Gastrocnemius medialis (tissue), 4 donors: Measurements from ENCODE around the gene RCVRN.

Experiments
- CTCF ChIP-seq, 5 experiments: fragments of 450-650 bp in 3 of 5; fragments of 200-600 bp in 2 of 5; sonication (generic) in 2 of 5; IDR thresholded peaks in 4 of 5; conservative IDR thresholded peaks in 1 of 5; 1 replicate in 4 of 5; 2 replicates in 1 of 5; pipeline ENCODE4 v1.5.1; 2016 to 2019; ENCODE audit warnings: antibody characterized with exemption in 5 of 5, mild to moderate bottlenecking in 3 of 5, moderate library complexity in 3 of 5
- POLR2A ChIP-seq, 2 donors: fragments of 450-650 bp; IDR thresholded peaks; one replicate each; pipeline ENCODE4 v1.6.1; 2017; ENCODE audit warnings: antibody characterized with exemption in 2 of 2, mild to moderate bottlenecking in 2 of 2, moderate library complexity in 2 of 2

GRCh38 chr17:9929871-9930270 is 24.8 kb upstream of the RCVRN start:
- TF ChIP-seq CTCF (IDR thresholded peaks at IDR 0.05 in 4 of 5, conservative IDR thresholded peaks at IDR 0.05 in 1 of 5) (no peak), POLR2A (IDR thresholded peaks at IDR 0.05) (no peak)
